ENCODE results near the gene MAST4. TPM values are rescaled to one million over a fixed set of nuclear protein-coding genes. Genes with fewer than 3 reads are reported as not detected.

Gene MAST4
- total and polyA plus RNA-seq, 2 of the 13 experiments (the other 11 are each of a cell fraction or from before 2014, with no cell fraction given), result 3.4 to 3.7 TPM

DNA sequence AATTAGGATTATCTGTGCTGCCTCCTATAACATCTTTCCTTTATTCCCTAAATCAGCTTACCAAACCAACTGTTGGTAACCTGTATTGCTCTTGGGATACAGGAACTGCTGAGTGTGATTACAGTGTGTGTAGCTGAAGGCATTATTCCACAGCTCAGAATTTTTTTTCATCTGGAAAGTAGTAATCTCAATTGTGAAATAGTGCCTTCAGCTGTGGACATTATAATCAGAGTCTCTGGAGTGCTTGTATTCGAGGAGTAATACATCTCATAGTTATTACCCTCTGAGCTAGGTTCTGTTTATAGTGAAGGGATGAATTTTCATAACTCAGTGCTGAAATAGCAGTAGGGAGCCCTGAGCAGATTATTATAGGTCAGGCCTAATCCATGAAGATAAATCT lies 199.5 kb downstream of the MAST4 start:
- Histone ChIP-seq H3K27ac (ENCODE audit: extremely low read length, insufficient read depth, low read length) (no peak overlapping the region), H3K9me3 (ENCODE audit: low read length) (no peaks in the 10 kb centered on the region), H3K36me3 (replicated peaks in 1 of 2; ENCODE audit: control insufficient read depth in 1 of 2, insufficient read depth in 2 of 2, low read length in 2 of 2) (no peaks in the 10 kb centered on the region), H3K4me2 (ENCODE audit: low read depth, low read length) (no peak overlapping the region), H4K20me1 (ENCODE audit: insufficient read depth, low read length) (no peaks in the 10 kb centered on the region), H2AFZ (ENCODE audit: low read length) (no peak overlapping the region), H3K4me1 (ENCODE audit: insufficient read depth, low read length) (no peaks in the 10 kb centered on the region), H3K9ac (ENCODE audit: insufficient read depth, low read depth, low read length) (no peak overlapping the region), H3K79me2 (ENCODE audit: insufficient read depth, low read length) (no peaks in the 10 kb centered on the region), H3K27me3 (ENCODE audit: control insufficient read depth in 1 of 2, insufficient read depth in 2 of 2, low read length in 2 of 2) (no peaks in the 10 kb centered on the region), H3K4me3 (replicated peaks in 1 of 3; ENCODE audit: insufficient read depth in 1 of 3, low read depth in 2 of 3, low read length in 3 of 3) (no peak overlapping the region)
- ChIA-PET POLR2A (no interaction called here), CTCF (ENCODE audit: low intra/inter-chr PET ratio, low total read pairs) (no interaction called here)
- TF ChIP-seq U2AF1 (optimal IDR thresholded peaks at IDR 0.05; ENCODE audit: low read depth, low read length), result no peak
- FAIRE-seq (no peak), ATAC-seq (no peak), DNase-seq (ENCODE audit: low spot score) (no peak)
- in situ Hi-C loops (cut with HindIII; ENCODE audit: extremely low pct_ligation_motif_present, low pct_unique_long_range_greater_than_20kb) (no loop called here), intact Hi-C loops (cut with micrococcal nuclease; ENCODE audit: unreplicated experiment) (no loop called here)
- 0% methylated on average over 1 of the region's 1 CpG for WGBS (ENCODE audit: low lambda C conversion rate)
- no TSS peak for BruUV-seq (replicated peaks)

DNA sequence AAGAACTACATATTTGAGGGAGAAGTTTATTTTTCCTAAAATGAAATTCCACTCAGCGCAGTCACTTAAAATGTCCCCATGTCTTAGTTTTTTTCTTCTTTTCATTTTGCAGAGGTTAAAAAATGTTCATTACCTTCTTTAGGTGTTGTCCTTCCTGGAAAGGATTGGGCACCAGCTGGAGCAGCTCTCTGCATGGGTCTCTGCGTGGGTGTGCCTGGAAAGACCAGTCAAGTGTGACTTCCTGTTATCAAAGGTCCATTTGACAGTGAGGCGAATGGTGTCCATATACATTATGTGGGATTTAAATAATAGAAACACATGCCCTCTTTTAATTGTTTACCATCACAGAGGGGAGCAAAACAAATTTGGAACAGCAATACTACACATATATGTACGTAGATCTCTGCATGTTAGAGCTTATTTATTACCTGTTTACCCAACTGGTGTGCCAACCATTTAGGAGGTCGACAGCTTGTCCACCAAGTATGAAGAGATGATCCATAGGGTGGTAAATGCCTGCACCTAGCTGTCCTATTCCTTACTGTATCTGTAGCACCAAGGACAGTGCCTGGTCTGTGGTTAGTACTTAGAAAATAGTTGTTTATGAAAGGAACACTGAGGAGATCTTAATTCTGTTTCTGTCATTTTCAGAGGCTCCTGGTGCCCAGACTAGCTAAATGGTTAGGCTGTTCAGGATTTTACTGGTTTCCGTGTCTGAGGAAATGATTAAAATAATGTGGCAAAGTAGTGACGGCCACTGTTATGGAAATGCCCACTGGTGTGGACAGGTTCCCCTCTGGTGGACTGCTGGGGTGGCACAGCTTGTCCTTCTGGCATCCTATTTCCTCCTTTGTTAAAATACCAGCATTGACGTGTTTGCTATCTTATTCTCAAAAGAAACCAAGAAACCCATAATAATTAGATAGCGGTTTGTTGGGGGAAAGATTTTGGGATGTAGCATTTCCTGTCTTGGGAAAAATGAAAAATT lies 200.4 kb downstream of the MAST4 start:
- Histone ChIP-seq H4K20me1 (ENCODE audit: insufficient read depth, low read length) (no peaks in the 10 kb centered on the region), H3K27ac (ENCODE audit: extremely low read length, insufficient read depth, low read length) (no peak overlapping the region), H3K4me1 (ENCODE audit: insufficient read depth, low read length) (no peaks in the 10 kb centered on the region), H3K79me2 (ENCODE audit: insufficient read depth, low read length) (no peaks in the 10 kb centered on the region), H3K9me3 (ENCODE audit: low read length) (no peaks in the 10 kb centered on the region), H2AFZ (ENCODE audit: low read length) (no peak overlapping the region), H3K4me2 (ENCODE audit: low read depth, low read length) (no peak overlapping the region), H3K27me3 (ENCODE audit: control insufficient read depth in 1 of 2, insufficient read depth in 2 of 2, low read length in 2 of 2) (no peaks in the 10 kb centered on the region), H3K9ac (ENCODE audit: insufficient read depth, low read depth, low read length) (no peak overlapping the region), H3K36me3 (replicated peaks in 1 of 2; ENCODE audit: control insufficient read depth in 1 of 2, insufficient read depth in 2 of 2, low read length in 2 of 2) (no peaks in the 10 kb centered on the region), H3K4me3 (replicated peaks in 1 of 3; ENCODE audit: insufficient read depth in 1 of 3, low read depth in 2 of 3, low read length in 3 of 3) (no peak overlapping the region)
- TF ChIP-seq IRX3 (CRISPR knock-in tag; IDR thresholded peaks at IDR 0.05; ENCODE audit: borderline replicate concordance, low read depth), result no peak
- no peak for TF ChIP-seq GRHL1 (CRISPR knock-in tag; conservative IDR thresholded peaks at IDR 0.05)
- peak; percentile 24; the same call in 1 of the 2 replicates for TF ChIP-seq STAG1 (CRISPR knock-in tag; IDR thresholded peaks at IDR 0.05)
- TF ChIP-seq, protein P1, sequence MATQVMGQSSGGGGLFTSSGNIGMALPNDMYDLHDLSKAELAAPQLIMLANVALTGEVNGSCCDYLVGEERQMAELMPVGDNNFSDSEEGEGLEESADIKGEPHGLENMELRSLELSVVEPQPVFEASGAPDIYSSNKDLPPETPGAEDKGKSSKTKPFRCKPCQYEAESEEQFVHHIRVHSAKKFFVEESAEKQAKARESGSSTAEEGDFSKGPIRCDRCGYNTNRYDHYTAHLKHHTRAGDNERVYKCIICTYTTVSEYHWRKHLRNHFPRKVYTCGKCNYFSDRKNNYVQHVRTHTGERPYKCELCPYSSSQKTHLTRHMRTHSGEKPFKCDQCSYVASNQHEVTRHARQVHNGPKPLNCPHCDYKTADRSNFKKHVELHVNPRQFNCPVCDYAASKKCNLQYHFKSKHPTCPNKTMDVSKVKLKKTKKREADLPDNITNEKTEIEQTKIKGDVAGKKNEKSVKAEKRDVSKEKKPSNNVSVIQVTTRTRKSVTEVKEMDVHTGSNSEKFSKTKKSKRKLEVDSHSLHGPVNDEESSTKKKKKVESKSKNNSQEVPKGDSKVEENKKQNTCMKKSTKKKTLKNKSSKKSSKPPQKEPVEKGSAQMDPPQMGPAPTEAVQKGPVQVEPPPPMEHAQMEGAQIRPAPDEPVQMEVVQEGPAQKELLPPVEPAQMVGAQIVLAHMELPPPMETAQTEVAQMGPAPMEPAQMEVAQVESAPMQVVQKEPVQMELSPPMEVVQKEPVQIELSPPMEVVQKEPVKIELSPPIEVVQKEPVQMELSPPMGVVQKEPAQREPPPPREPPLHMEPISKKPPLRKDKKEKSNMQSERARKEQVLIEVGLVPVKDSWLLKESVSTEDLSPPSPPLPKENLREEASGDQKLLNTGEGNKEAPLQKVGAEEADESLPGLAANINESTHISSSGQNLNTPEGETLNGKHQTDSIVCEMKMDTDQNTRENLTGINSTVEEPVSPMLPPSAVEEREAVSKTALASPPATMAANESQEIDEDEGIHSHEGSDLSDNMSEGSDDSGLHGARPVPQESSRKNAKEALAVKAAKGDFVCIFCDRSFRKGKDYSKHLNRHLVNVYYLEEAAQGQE (IDR thresholded peaks at IDR 0.05; ENCODE audit: borderline replicate concordance in 1 of 2, low read depth in 1 of 2, low read length in 2 of 2), result peak in 1 of 2 experiments; percentile 79; a peak in 3 of 4 replicates
- no peak for TF ChIP-seq ZNF550 (CRISPR knock-in tag; IDR thresholded peaks at IDR 0.05; ENCODE audit: borderline replicate concordance)
- intact Hi-C loops (cut with micrococcal nuclease; ENCODE audit: unreplicated experiment) (loop anchor here (1.0 kb wide), 1 partner anchor 489 kb away; no protein-coding TSS in a partner anchor), in situ Hi-C loops (cut with HindIII; ENCODE audit: extremely low pct_ligation_motif_present, low pct_unique_long_range_greater_than_20kb) (no loop called here)
- peak; percentile 36; the same call in 1 of the 3 replicates for ATAC-seq
- DNase-seq (ENCODE audit: low spot score), result no peak
- CTCF ChIA-PET (ENCODE audit: low intra/inter-chr PET ratio, low total read pairs), result no interaction called here
- no peak for FAIRE-seq
- BruUV-seq (replicated peaks), result no TSS peak
- POLR2A ChIA-PET, result no interaction called here
- 7% methylated on average over 8 of the region's 9 CpGs for WGBS (ENCODE audit: low lambda C conversion rate)

Data from HepG2 (cell line).